ENCODE measurements around the gene KCNJ15.

DNA sequence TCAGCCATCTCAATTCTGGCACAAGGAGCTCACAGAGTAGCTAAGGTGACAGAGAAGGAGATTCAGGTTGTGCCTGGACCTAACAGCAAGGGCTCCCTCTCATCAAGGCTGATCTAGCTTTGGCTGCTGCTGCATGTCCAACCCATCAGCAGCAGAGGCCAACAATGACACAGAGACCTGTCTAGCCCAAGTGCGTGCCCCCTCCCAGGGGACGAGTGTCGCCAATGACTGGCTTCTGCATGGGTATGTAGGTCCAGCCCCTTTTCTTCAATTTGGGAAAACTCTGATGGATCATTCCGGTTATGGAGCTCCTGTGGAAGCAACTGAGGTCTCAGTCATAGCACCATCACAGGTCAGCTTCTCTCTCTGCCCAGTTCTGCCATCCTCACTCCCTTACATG lies 83.3 kb downstream of the KCNJ15 start:
- no peak for TF ChIP-seq POLR2A (IDR thresholded peaks at IDR 0.05; ENCODE audit: low read depth, low read length)
- TF ChIP-seq POU2F2 (IDR thresholded peaks at IDR 0.05; ENCODE audit: low read depth, low read length): no peak
- TF ChIP-seq TAF1 (IDR thresholded peaks at IDR 0.05; ENCODE audit: low read depth, low read length): no peak

Measured in GM12891 (cell line).